GM12801 (cell line): Measurements from ENCODE around the gene ERAP2.

Experiments used
- TF ChIP-seq, protein P1 (sequence below): IDR thresholded peaks from one replicate; pipeline ENCODE4 v1.5.1; 2011; ENCODE audit warnings: control low read depth; ENCODE audit not compliant: insufficient read length; ENCODE audit errors: extremely low read depth

Gene ERAP2

GRCh38 chr5:96884995-96885394 is 8.7 kb downstream of the ERAP2 start:
- TF ChIP-seq, protein P1, sequence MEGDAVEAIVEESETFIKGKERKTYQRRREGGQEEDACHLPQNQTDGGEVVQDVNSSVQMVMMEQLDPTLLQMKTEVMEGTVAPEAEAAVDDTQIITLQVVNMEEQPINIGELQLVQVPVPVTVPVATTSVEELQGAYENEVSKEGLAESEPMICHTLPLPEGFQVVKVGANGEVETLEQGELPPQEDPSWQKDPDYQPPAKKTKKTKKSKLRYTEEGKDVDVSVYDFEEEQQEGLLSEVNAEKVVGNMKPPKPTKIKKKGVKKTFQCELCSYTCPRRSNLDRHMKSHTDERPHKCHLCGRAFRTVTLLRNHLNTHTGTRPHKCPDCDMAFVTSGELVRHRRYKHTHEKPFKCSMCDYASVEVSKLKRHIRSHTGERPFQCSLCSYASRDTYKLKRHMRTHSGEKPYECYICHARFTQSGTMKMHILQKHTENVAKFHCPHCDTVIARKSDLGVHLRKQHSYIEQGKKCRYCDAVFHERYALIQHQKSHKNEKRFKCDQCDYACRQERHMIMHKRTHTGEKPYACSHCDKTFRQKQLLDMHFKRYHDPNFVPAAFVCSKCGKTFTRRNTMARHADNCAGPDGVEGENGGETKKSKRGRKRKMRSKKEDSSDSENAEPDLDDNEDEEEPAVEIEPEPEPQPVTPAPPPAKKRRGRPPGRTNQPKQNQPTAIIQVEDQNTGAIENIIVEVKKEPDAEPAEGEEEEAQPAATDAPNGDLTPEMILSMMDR: no peak

DNA sequence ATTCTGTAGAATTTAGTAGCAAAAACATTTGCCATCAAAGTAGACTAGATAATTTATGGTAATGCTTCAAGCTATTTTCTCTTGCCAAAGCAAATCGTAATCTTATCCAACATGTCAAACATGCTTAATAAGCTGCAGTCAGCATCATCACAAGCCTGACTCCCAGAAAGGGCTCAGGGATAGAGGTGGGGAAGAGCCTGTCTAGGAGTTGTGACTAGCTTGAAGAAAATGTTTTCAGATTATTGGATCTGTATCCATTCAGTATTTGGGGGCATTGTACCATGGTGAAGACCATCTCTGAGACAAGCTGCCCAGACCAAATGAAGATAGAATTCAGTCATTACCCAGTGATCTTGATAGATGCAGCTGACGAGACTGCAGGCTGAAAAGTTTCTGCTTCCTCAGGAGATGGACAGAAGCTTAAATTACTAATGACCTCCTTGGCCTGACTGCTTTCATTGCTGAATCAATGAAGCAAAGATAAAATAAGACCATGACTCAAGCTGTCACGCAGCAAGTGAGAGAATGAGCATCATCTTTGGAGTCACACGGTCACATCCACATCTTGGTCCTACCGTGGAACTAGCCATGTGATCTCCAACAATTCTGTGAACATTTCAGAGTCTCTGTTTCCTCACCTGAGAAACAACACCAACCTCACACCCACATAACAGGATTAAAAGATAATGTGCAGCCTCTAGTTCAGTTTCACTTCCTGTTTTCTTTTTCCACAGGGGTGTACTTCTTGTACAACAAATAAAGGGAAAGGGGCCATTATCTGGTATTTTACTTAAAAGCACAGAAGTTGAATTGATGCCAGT is 9.4 kb downstream of the ERAP2 start:
- TF ChIP-seq, protein P1: no peak

DNA sequence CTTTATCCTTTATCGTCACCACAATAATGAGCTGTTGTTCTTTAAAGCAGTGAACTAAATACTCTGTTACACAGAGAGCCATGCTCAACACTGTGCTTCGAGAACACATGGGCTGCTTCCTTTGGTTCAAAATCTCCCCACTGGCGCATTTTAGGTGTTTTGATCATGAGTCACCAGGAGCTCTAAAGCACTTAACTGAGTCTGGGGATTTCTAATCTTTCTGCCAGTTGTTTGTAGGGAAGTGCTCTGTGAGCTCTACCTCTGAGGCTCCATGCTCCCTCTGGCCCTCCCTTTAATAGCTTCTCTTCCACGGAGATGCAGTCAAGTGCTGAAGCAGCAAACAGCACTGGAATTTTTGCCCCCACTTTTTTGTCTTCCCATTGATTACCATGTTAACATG is 17.0 kb downstream of the ERAP2 start:
- TF ChIP-seq, protein P1: no peak

DNA sequence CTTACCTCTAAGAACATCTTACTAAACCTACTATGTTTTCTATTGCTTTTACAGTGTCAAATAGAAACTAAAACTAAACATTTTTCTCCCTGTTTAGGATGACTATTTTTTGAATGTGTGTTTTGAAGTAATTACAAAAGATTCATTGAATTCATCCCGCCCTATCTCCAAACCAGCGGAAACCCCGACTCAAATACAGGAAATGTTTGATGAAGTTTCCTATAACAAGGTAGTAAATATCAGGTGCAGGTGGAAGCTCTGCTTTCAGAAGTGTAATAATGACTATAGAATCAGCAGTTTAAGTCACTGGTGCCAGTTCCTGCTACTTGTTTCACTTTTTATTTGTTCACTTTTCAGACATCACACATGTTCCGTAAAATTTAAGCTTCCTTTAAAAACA is 20.0 kb downstream of the ERAP2 start:
- TF ChIP-seq, protein P1: no peak

DNA sequence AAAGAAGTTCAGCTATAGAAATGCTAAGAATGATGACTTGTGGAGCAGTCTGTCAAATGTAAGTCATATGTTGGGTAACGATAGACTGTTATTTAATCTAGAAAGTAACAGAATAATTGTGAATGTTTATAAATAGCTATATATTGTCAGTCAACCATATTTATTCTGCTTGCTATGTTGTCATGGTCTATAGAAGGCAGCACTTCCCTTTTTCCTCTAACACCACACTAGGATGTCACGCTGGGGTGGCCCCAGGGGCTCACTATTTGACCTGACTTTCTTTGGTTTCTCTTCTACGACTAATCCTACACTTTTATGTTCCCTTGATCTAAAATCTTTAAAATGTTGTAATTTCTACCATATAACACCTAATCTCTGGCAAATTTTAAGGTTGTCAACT is 20.5 kb downstream of the ERAP2 start:
- TF ChIP-seq, protein P1: no peak

DNA sequence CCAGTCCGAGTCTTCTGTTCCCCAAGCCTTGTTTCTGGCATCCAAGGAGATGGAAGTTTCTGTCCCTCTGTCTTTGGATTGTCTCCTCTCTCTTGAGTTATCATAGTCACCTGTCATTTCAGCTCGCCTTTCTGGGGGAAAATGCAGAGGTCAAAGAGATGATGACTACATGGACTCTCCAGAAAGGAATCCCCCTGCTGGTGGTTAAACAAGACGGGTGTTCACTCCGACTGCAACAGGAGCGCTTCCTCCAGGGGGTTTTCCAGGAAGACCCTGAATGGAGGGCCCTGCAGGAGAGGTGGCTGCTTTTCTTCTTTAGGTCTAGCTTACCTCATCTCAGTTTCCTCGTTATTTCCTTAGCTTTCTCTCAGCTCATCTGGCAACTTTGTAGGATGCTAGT is 25.1 kb downstream of the ERAP2 start:
- TF ChIP-seq, protein P1: no peak

GRCh38 chr5:96901841-96902240 is 25.5 kb downstream of the ERAP2 start:
- TF ChIP-seq, protein P1: no peak

GRCh38 chr5:96902876-96903275 is 26.6 kb downstream of the ERAP2 start:
- TF ChIP-seq, protein P1: no peak
